WTC11 (cell line): ENCODE results near the gene FOXA2. TPM values are rescaled to one million over a fixed set of nuclear protein-coding genes. Genes with fewer than 3 reads are reported as not detected.

Experiments used
- ATAC-seq: fragments of 200-7000 bp; cut with Tn5 transposase; 2 replicates; pipeline ENCODE4 v1.10.0; 2021; ENCODE audit warnings: mild to moderate bottlenecking, moderate library complexity
- CTCF ChIA-PET: fragments of 300-600 bp; sonication (Branson Sonifier 250); formaldehyde crosslinking; loops from one replicate; lab custom pipeline; 2021; ENCODE audit warnings: antibody characterized with exemption; lab: Charles Lee
- POLR2A ChIA-PET: fragments of 350-600 bp; sonication (Branson Sonifier 250); formaldehyde crosslinking; loops from one replicate; lab custom pipeline; 2021; ENCODE audit warnings: antibody characterized with exemption; lab: Charles Lee
- DNase-seq: peaks from one replicate; pipeline ENCODE4 v3.0.0; 2021; ENCODE audit warnings: low spot score
- H3K27ac Mint-ChIP-seq: 2 replicates; pipeline ENCODE4 v1.8.0; 2021; ENCODE audit warnings: mixed read lengths
- H3K27me3 Mint-ChIP-seq: 2 replicates; pipeline ENCODE4 v1.8.0; 2021; ENCODE audit warnings: low read depth, mild to moderate bottlenecking, moderate library complexity, mixed read lengths
- H3K36me3 Mint-ChIP-seq: 2 replicates; pipeline ENCODE4 v1.8.0; 2021; ENCODE audit warnings: mixed read lengths
- H3K4me1 Mint-ChIP-seq: 2 replicates; pipeline ENCODE4 v1.8.0; 2022; ENCODE audit warnings: mixed read lengths
- H3K4me3 Mint-ChIP-seq: 2 replicates; pipeline ENCODE4 v1.8.0; 2021; ENCODE audit warnings: mild to moderate bottlenecking, moderate library complexity, mixed read lengths
- H3K9me3 Mint-ChIP-seq: 2 replicates; pipeline ENCODE4 v1.8.0; 2021; ENCODE audit warnings: mixed read lengths
- ATF1 ChIP-seq: sonication (generic); formaldehyde crosslinking; IDR thresholded peaks from 2 replicates; pipeline ENCODE4 v1.8.1; 2023; ENCODE audit warnings: mild to moderate bottlenecking, moderate library complexity, missing genetic modification reagents
- CDX4 ChIP-seq: fragments of 250-450 bp; sonication (Bioruptor Pico); IDR thresholded peaks from 2 replicates; pipeline ENCODE4 v1.9.0; 2021; ENCODE audit warnings: moderate library complexity, mild to moderate bottlenecking, inconsistent platforms, borderline replicate concordance
- CTCF ChIP-seq: fragments of 200-600 bp; IDR thresholded peaks from 2 replicates; pipeline ENCODE4 v1.8.0; 2022; ENCODE audit warnings: antibody characterized with exemption
- ELF4 ChIP-seq: sonication (generic); formaldehyde crosslinking; IDR thresholded peaks from 2 replicates; pipeline ENCODE4 v1.8.1; 2022; ENCODE audit warnings: low read depth, mild to moderate bottlenecking, moderate library complexity, missing genetic modification reagents
- EMX1 ChIP-seq: fragments of 250-450 bp; sonication (Bioruptor Pico); IDR thresholded peaks from 2 replicates; pipeline ENCODE4 v1.8.0; 2021; ENCODE audit warnings: mild to moderate bottlenecking
- FOXK1 ChIP-seq: sonication (generic); formaldehyde crosslinking; IDR thresholded peaks from 2 replicates; pipeline ENCODE4 v1.8.0; 2022; ENCODE audit warnings: mild to moderate bottlenecking, moderate library complexity, missing genetic modification reagents
- FOXP4 ChIP-seq: sonication (generic); formaldehyde crosslinking; IDR thresholded peaks from 2 replicates; pipeline ENCODE4 v1.8.0; 2022; ENCODE audit warnings: mild to moderate bottlenecking, missing genetic modification reagents
- JAZF1 ChIP-seq: fragments of 250-450 bp; sonication (Bioruptor Pico); IDR thresholded peaks from 2 replicates; pipeline ENCODE4 v1.9.0; 2021; ENCODE audit warnings: moderate library complexity, mild to moderate bottlenecking, inconsistent platforms
- NFE2L1 ChIP-seq: sonication (generic); formaldehyde crosslinking; IDR thresholded peaks from 2 replicates; pipeline ENCODE4 v1.8.1; 2023; ENCODE audit warnings: missing genetic modification reagents
- PRRX2 ChIP-seq: fragments of 250-450 bp; sonication (Bioruptor Pico); IDR thresholded peaks from 2 replicates; pipeline ENCODE4 v1.8.0; 2021; ENCODE audit warnings: mild to moderate bottlenecking
- SMAD3 ChIP-seq: sonication (generic); formaldehyde crosslinking; IDR thresholded peaks from 2 replicates; pipeline ENCODE4 v1.8.0; 2022; ENCODE audit warnings: missing genetic modification reagents, mild to moderate bottlenecking, borderline replicate concordance
- TEAD4 ChIP-seq: sonication (generic); formaldehyde crosslinking; IDR thresholded peaks from 2 replicates; pipeline ENCODE4 v1.8.0; 2022; ENCODE audit warnings: mild to moderate bottlenecking, missing genetic modification reagents
- ZNF121 ChIP-seq: sonication (generic); formaldehyde crosslinking; IDR thresholded peaks from 2 replicates; pipeline ENCODE4 v1.8.0; 2023; ENCODE audit warnings: missing genetic modification reagents
- ZNF219 ChIP-seq: sonication (generic); formaldehyde crosslinking; IDR thresholded peaks from 2 replicates; pipeline ENCODE4 v1.8.0; 2023; ENCODE audit warnings: missing genetic modification reagents, mild to moderate bottlenecking, borderline replicate concordance
- ZNF263 ChIP-seq: sonication (generic); formaldehyde crosslinking; IDR thresholded peaks from 2 replicates; pipeline ENCODE4 v1.8.1; 2022; ENCODE audit warnings: low read depth, mild to moderate bottlenecking, moderate library complexity, missing genetic modification reagents
- ZNF281 ChIP-seq: sonication (generic); formaldehyde crosslinking; IDR thresholded peaks from 2 replicates; pipeline ENCODE4 v1.8.0; 2023; ENCODE audit warnings: mild to moderate bottlenecking, missing genetic modification reagents
- ZNF396 ChIP-seq: fragments of 250-450 bp; sonication (Bioruptor Pico); IDR thresholded peaks from 2 replicates; pipeline ENCODE4 v1.8.0; 2021; ENCODE audit warnings: mild to moderate bottlenecking, moderate library complexity, borderline replicate concordance
- ZNF423 ChIP-seq: fragments of 250-450 bp; sonication (Bioruptor Pico); IDR thresholded peaks from 2 replicates; pipeline ENCODE4 v2.1.2; 2022; ENCODE audit warnings: mild to moderate bottlenecking, moderate library complexity
- total RNA-seq: library from RNA; stranded (reverse); gene quantifications from 3 replicates; pipeline ENCODE4 v1.2.3, GENCODE V29; 2021
- TF ChIP-seq, protein P1 (sequence below): sonication (generic); formaldehyde crosslinking; IDR thresholded peaks from 2 replicates; pipeline ENCODE4 v1.8.1; 2022; ENCODE audit warnings: missing genetic modification reagents, borderline replicate concordance
- TF ChIP-seq, protein P2 (sequence below): sonication (generic); formaldehyde crosslinking; IDR thresholded peaks from 2 replicates; pipeline ENCODE4 v1.8.0; 2022; ENCODE audit warnings: missing genetic modification reagents

FOXA2 gene
- total RNA-seq, 1 experiment from 2014 or later = 3.1 TPM

GRCh38 chr20:22556565-22557056 lies 27.8 kb downstream of the FOXA2 start:
- no peak overlapping the region for H3K27ac Mint-ChIP-seq
- ATAC-seq (peak; percentile 50), DNase-seq (no peak)
- TF ChIP-seq PRRX2 (CRISPR knock-in tag) (no peak), JAZF1 (CRISPR knock-in tag) (no peak), ZNF219 (CRISPR knock-in tag) (no peak), EMX1 (CRISPR knock-in tag) (no peak)
- TF ChIP-seq, all 79 proteins: peak for 0
- CTCF ChIA-PET = no interaction called here
- Mint-ChIP-seq H3K36me3 (peaks cover 10% of the 10 kb centered on the region), H3K4me3 (no peak overlapping the region), H3K9me3 (peaks cover 17% of the 10 kb centered on the region), H3K4me1 (peaks cover 59% of the 10 kb centered on the region), H3K27me3 (peaks cover 90% of the 10 kb centered on the region)
- POLR2A ChIA-PET = no interaction called here

DNA sequence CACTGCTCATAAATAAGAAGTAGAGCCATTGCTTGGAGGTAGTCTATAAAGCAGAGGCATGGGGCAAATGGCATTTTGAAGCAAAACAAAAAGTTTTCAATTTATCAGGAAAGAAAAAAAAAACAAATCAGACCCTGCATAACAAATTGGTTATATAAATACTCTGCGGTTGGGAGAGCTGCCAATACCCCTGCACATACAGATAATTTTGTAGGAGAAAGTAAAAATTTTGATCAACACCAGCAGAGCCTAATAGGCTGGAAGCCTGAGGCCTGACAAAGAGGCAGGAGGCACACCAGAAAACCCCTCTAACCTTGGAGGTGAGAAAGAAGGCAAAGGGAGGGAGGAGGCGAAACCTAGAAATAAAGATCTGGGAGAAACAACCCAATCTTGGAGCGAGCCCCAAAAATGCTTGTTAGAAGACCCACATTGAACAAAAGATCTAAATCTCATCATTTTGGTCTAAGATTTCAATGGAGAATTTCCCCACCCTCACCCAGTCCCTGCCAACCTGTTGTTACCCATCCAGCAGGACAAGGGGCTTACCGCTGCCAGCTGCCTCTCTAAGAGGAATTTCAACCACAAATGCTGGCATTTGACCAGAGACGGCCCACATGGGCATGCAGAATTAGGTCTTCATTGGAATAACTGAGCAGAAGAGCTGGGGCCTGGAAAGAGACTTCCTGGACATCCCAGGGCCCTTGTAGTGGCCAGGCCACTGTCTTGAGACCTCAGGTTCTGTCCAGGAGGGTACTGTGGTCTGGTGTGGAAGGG lies 28.4 kb downstream of the FOXA2 start:
- H3K27me3 Mint-ChIP-seq = peaks cover 84% of the 10 kb centered on the region
- no peak overlapping the region for H3K27ac Mint-ChIP-seq
- TF ChIP-seq ZNF281 (CRISPR knock-in tag) (no peak), FOXK1 (CRISPR knock-in tag) (no peak), ATF1 (CRISPR knock-in tag) (no peak), NFE2L1 (CRISPR knock-in tag) (no peak), ZNF263 (CRISPR knock-in tag) (no peak), ZNF423 (CRISPR knock-in tag) (no peak), SMAD3 (CRISPR knock-in tag) (no peak), ZNF121 (CRISPR knock-in tag) (no peak)
- no peak for ATAC-seq
- peaks cover 54% of the 10 kb centered on the region for H3K4me1 Mint-ChIP-seq
- ChIA-PET POLR2A (no interaction called here), CTCF (no interaction called here)
- H3K9me3 Mint-ChIP-seq = peaks cover 17% of the 10 kb centered on the region
- peaks cover 10% of the 10 kb centered on the region for H3K36me3 Mint-ChIP-seq
- no peak overlapping the region for H3K4me3 Mint-ChIP-seq
- DNase-seq = no peak

DNA sequence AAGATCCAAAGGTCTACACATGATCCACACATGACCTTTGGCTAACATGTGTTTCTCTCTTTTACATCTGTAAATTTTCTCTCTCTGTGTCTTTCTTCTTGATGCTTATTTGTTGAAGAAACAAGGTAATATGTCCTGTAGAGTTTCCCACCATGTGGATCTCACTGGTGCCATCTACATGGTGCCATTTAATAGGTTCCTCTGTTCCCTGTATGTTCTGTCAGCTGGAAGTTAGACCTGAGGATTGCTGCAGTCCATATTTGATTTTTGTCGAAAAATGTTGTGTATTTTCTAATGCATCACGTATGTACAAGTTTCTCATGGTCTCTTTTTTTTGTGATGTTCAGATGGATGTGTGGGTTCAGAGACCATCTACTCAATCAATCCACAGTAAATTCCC lies 30.0 kb downstream of the FOXA2 start:
- CTCF ChIA-PET = no interaction called here
- peaks cover 45% of the 10 kb centered on the region for H3K4me1 Mint-ChIP-seq
- TF ChIP-seq ELF4 (CRISPR knock-in tag) (no peak), FOXP4 (CRISPR knock-in tag) (no peak), ZNF396 (CRISPR knock-in tag) (no peak), TEAD4 (no peak), CTCF (no peak), CDX4 (CRISPR knock-in tag) (no peak)
- TF ChIP-seq, protein P1, sequence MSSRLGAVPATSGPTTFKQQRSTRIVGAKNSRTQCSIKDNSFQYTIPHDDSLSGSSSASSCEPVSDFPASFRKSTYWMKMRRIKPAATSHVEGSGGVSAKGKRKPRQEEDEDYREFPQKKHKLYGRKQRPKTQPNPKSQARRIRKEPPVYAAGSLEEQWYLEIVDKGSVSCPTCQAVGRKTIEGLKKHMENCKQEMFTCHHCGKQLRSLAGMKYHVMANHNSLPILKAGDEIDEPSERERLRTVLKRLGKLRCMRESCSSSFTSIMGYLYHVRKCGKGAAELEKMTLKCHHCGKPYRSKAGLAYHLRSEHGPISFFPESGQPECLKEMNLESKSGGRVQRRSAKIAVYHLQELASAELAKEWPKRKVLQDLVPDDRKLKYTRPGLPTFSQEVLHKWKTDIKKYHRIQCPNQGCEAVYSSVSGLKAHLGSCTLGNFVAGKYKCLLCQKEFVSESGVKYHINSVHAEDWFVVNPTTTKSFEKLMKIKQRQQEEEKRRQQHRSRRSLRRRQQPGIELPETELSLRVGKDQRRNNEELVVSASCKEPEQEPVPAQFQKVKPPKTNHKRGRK = no peak
- TF ChIP-seq, protein P2, sequence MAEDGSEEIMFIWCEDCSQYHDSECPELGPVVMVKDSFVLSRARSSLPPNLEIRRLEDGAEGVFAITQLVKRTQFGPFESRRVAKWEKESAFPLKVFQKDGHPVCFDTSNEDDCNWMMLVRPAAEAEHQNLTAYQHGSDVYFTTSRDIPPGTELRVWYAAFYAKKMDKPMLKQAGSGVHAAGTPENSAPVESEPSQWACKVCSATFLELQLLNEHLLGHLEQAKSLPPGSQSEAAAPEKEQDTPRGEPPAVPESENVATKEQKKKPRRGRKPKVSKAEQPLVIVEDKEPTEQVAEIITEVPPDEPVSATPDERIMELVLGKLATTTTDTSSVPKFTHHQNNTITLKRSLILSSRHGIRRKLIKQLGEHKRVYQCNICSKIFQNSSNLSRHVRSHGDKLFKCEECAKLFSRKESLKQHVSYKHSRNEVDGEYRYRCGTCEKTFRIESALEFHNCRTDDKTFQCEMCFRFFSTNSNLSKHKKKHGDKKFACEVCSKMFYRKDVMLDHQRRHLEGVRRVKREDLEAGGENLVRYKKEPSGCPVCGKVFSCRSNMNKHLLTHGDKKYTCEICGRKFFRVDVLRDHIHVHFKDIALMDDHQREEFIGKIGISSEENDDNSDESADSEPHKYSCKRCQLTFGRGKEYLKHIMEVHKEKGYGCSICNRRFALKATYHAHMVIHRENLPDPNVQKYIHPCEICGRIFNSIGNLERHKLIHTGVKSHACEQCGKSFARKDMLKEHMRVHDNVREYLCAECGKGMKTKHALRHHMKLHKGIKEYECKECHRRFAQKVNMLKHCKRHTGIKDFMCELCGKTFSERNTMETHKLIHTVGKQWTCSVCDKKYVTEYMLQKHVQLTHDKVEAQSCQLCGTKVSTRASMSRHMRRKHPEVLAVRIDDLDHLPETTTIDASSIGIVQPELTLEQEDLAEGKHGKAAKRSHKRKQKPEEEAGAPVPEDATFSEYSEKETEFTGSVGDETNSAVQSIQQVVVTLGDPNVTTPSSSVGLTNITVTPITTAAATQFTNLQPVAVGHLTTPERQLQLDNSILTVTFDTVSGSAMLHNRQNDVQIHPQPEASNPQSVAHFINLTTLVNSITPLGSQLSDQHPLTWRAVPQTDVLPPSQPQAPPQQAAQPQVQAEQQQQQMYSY (CRISPR knock-in tag) = no peak

More for the DNA sequence above, 30.0 kb downstream of the FOXA2 start:
- DNase-seq (no peak), ATAC-seq (no peak)
- POLR2A ChIA-PET = no interaction called here
- Mint-ChIP-seq H3K27ac (no peak overlapping the region), H3K4me3 (no peak overlapping the region), H3K36me3 (peaks cover 15% of the 10 kb centered on the region), H3K9me3 (peaks cover 27% of the 10 kb centered on the region), H3K27me3 (peaks cover 81% of the 10 kb centered on the region)
